ENCODE results near the gene PLAU.

DNA sequence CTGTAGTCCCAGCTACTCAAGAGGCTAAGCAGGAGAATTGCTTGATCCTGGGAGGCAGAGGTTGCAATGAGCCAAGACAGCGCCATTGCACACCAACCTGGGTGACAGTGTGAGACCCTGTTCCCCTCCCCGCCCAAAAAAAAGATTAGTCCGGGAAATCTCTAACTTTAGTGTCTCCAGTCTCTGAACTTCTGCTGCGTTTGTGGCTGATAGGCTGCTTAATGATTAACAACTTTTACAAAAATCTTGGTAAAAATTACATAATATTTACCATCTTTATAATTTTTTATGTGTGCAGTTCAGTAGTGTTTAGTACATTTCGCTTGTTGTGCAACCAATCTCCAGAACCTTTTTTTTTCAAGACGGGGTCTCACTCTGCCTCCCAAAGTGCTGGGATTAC lies 9.7 kb upstream of the PLAU start:
- TF ChIP-seq, protein P1, sequence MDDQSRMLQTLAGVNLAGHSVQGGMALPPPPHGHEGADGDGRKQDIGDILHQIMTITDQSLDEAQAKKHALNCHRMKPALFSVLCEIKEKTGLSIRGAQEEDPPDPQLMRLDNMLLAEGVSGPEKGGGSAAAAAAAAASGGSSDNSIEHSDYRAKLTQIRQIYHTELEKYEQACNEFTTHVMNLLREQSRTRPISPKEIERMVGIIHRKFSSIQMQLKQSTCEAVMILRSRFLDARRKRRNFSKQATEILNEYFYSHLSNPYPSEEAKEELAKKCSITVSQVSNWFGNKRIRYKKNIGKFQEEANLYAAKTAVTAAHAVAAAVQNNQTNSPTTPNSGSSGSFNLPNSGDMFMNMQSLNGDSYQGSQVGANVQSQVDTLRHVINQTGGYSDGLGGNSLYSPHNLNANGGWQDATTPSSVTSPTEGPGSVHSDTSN (IDR thresholded peaks at IDR 0.05; ENCODE audit: insufficient replicate concordance, low read depth, low read length) = no peak
- TF ChIP-seq CTCF (IDR thresholded peaks at IDR 0.05 in 2 of 3, conservative IDR thresholded peaks at IDR 0.05 in 1 of 3; ENCODE audit: control insufficient read depth in 2 of 3, extremely low read depth in 1 of 3, insufficient read depth in 1 of 3, low read depth in 3 of 3, low read length in 3 of 3) (no peak), HDAC6 (IDR thresholded peaks at IDR 0.05; ENCODE audit: unreplicated experiment) (no peak), PKNOX1 (IDR thresholded peaks at IDR 0.05) (no peak), LARP7 (IDR thresholded peaks at IDR 0.05) (no peak), CHD1 (IDR thresholded peaks at IDR 0.05; ENCODE audit: low read depth, low read length) (no peak), POLR2A (IDR thresholded peaks at IDR 0.05; ENCODE audit: low read depth, low read length) (no peak)

Data from GM12878 (cell line).